HL-60/S4 (cell line): Measurements from ENCODE around the gene IL1RN.
"Not testable (repeated sequence)": the region's sequence is repeated elsewhere in the genome, so short reads cannot be mapped to it uniquely, and the experiment has no call there.

ENCODE experiments used
- in situ Hi-C: fragments of 300-500 bp; cut with MboI; formaldehyde crosslinking; loops from 2 replicates; pipeline ENCODE4 v1.14.3; 2022; ENCODE audit warnings: low sequenced_read_pairs

Gene IL1RN

GRCh38 chr2:113126845-113127645, at the start of gene IL1RN:
Gene IL1RN, plus strand, starts transcription at chr2:113127598. Its CDS starts 27 bp downstream, at chr2:113127625.
- in situ Hi-C loops: no loop called here

GRCh38 chr2:113077921-113078320, 49.5 kb upstream of the IL1RN start:
- in situ Hi-C loops: no loop called here

GRCh38 chr2:113078350-113078839, 49.0 kb upstream of the IL1RN start:
- in situ Hi-C loops: no loop called here

- in situ Hi-C loops: no loop called here
These were observed 48.3 kb upstream of the IL1RN start for GRCh38 chr2:113079131-113079530.

- in situ Hi-C loops: loop anchor here (10.0 kb wide), 2 partner anchors 105 to 295 kb away; no protein-coding TSS in a partner anchor
These were observed 47.3 kb upstream of the IL1RN start for GRCh38 chr2:113080134-113080533.

- in situ Hi-C loops: loop anchor here (10.0 kb wide), 2 partner anchors 103 to 293 kb away; no protein-coding TSS in a partner anchor
These were observed 45.7 kb upstream of the IL1RN start for GRCh38 chr2:113081488-113082210.

GRCh38 chr2:113083296-113083695, 44.1 kb upstream of the IL1RN start:
- in situ Hi-C loops: loop anchor here (10.0 kb wide), 2 partner anchors 102 to 292 kb away; no protein-coding TSS in a partner anchor

GRCh38 chr2:113084249-113085000, 43.0 kb upstream of the IL1RN start:
- in situ Hi-C loops: loop anchor here (10.0 kb wide), 2 partner anchors 100 to 290 kb away; no protein-coding TSS in a partner anchor

- in situ Hi-C loops: loop anchor here (10.0 kb wide), 2 partner anchors 99 to 289 kb away; no protein-coding TSS in a partner anchor
These were observed 41.9 kb upstream of the IL1RN start for GRCh38 chr2:113085542-113085941.

- in situ Hi-C loops: loop anchor here (10.0 kb wide), 2 partner anchors 96 to 286 kb away; no protein-coding TSS in a partner anchor
These were observed 39.0 kb upstream of the IL1RN start for GRCh38 chr2:113088213-113088992.

GRCh38 chr2:113089916-113090315, 37.5 kb upstream of the IL1RN start:
- in situ Hi-C loops: loop anchor here (10.0 kb wide), 2 partner anchors 95 to 285 kb away; no protein-coding TSS in a partner anchor

GRCh38 chr2:113091231-113091896, 36.0 kb upstream of the IL1RN start:
- in situ Hi-C loops: no loop called here

- in situ Hi-C loops: no loop called here
These were observed 34.4 kb upstream of the IL1RN start for GRCh38 chr2:113092864-113093612.

- in situ Hi-C loops: no loop called here
These were observed 33.8 kb upstream of the IL1RN start for GRCh38 chr2:113093613-113093977.

GRCh38 chr2:113096306-113096705, 31.1 kb upstream of the IL1RN start:
- in situ Hi-C loops: not testable (repeated sequence)

- in situ Hi-C loops: not testable (repeated sequence)
These were observed 30.4 kb upstream of the IL1RN start for GRCh38 chr2:113096842-113097618.

GRCh38 chr2:113098041-113098440, 29.4 kb upstream of the IL1RN start:
- in situ Hi-C loops: no loop called here

GRCh38 chr2:113098532-113098931, 28.9 kb upstream of the IL1RN start:
- in situ Hi-C loops: no loop called here
